SK-N-SH treated with all-trans-retinoic acid at 6 μM for 48 hours (cell line): Measurements from ENCODE around the gene TMEM151A.

ENCODE experiments used
- ATAC-seq: fragments of 200-7000 bp; cut with Tn5 transposase; 3 replicates; pipeline ENCODE4 v1.9.1; 2020; ENCODE audit warnings: mild to moderate bottlenecking, moderate library complexity
- ARNTL ChIP-seq: fragments of 450-650 bp; formaldehyde crosslinking; IDR thresholded peaks from 2 replicates; pipeline ENCODE4 v1.5.0; 2020; ENCODE audit warnings: low read depth, mild to moderate bottlenecking, moderate library complexity, borderline replicate concordance
- BACH2 ChIP-seq: fragments of 250-450 bp; sonication (Bioruptor Pico); IDR thresholded peaks from 2 replicates; pipeline ENCODE4 v1.9.0; 2021; ENCODE audit warnings: mild to moderate bottlenecking, borderline replicate concordance
- CSDC2 ChIP-seq: fragments of 250-450 bp; sonication (Bioruptor Pico); IDR thresholded peaks from 2 replicates; pipeline ENCODE4 v1.5.0; 2020; ENCODE audit warnings: mild to moderate bottlenecking, moderate library complexity
- ESRRG ChIP-seq: fragments of 250-450 bp; sonication (Bioruptor Pico); IDR thresholded peaks from 2 replicates; pipeline ENCODE4 v1.6.1; 2021; ENCODE audit warnings: mild to moderate bottlenecking
- GLIS3 ChIP-seq: fragments of 250-450 bp; sonication (Bioruptor Pico); IDR thresholded peaks from 2 replicates; pipeline ENCODE4 v1.5.0; 2020; ENCODE audit warnings: mild to moderate bottlenecking, moderate library complexity
- ISL1 ChIP-seq: fragments of 250-450 bp; sonication (Bioruptor Pico); IDR thresholded peaks from 2 replicates; pipeline ENCODE4 v2.1.2; 2022; ENCODE audit warnings: mild to moderate bottlenecking, moderate library complexity
- OSR1 ChIP-seq: fragments of 250-450 bp; sonication (Bioruptor Pico); IDR thresholded peaks from 2 replicates; pipeline ENCODE4 v1.8.0; 2022; ENCODE audit warnings: moderate library complexity, mild to moderate bottlenecking, inconsistent platforms
- PPARA ChIP-seq: fragments of 250-450 bp; sonication (Bioruptor Pico); IDR thresholded peaks from 2 replicates; pipeline ENCODE4 v1.5.0; 2020; ENCODE audit warnings: mild to moderate bottlenecking, borderline replicate concordance
- RARB ChIP-seq: fragments of 250-450 bp; sonication (Bioruptor Pico); IDR thresholded peaks from 2 replicates; pipeline ENCODE4 v1.8.0; 2021; ENCODE audit warnings: mild to moderate bottlenecking, moderate library complexity
- SNAI2 ChIP-seq: fragments of 250-450 bp; sonication (Bioruptor Pico); IDR thresholded peaks from 2 replicates; pipeline ENCODE4 v1.5.0; 2020; ENCODE audit warnings: mild to moderate bottlenecking, moderate library complexity
- TCF4 ChIP-seq: fragments of 250-450 bp; sonication (Bioruptor Pico); IDR thresholded peaks from 2 replicates; pipeline ENCODE4 v1.8.0; 2021; ENCODE audit warnings: mild to moderate bottlenecking, moderate library complexity, borderline replicate concordance
- ZC3H10 ChIP-seq: fragments of 250-450 bp; sonication (Bioruptor Pico); IDR thresholded peaks from 2 replicates; pipeline ENCODE4 v1.5.1; 2021; ENCODE audit warnings: mild to moderate bottlenecking, moderate library complexity
- ZFP3 ChIP-seq: fragments of 250-450 bp; sonication (Bioruptor Pico); IDR thresholded peaks from 2 replicates; pipeline ENCODE4 v1.5.0; 2020; ENCODE audit warnings: mild to moderate bottlenecking, moderate library complexity
- ZFP30 ChIP-seq: fragments of 450-650 bp; formaldehyde crosslinking; IDR thresholded peaks from 2 replicates; pipeline ENCODE4 v1.5.0; 2022; ENCODE audit warnings: mild to moderate bottlenecking, moderate library complexity
- ZNF565 ChIP-seq: fragments of 450-650 bp; formaldehyde crosslinking; conservative IDR thresholded peaks from 2 replicates; pipeline ENCODE4 v1.5.0; 2020; ENCODE audit warnings: low read depth, mild to moderate bottlenecking, moderate library complexity
- ZNF70 ChIP-seq: fragments of 450-650 bp; formaldehyde crosslinking; IDR thresholded peaks from 2 replicates; pipeline ENCODE4 v1.5.0; 2020; ENCODE audit warnings: mild to moderate bottlenecking, moderate library complexity
- ZNF8 ChIP-seq: fragments of 450-650 bp; formaldehyde crosslinking; IDR thresholded peaks from 2 replicates; pipeline ENCODE4 v1.5.0; 2020; ENCODE audit warnings: mild to moderate bottlenecking, moderate library complexity
- TF ChIP-seq, protein P1 (sequence below): fragments of 250-450 bp; sonication (Bioruptor Pico); IDR thresholded peaks from 2 replicates; pipeline ENCODE4 v1.8.0; 2020; ENCODE audit warnings: mild to moderate bottlenecking, moderate library complexity, borderline replicate concordance
- TF ChIP-seq, protein P2 (sequence below): fragments of 250-450 bp; sonication (Bioruptor Pico); IDR thresholded peaks from 2 replicates; pipeline ENCODE4 v1.8.0; 2021; ENCODE audit warnings: low read depth, mild to moderate bottlenecking, moderate library complexity, borderline replicate concordance
- TF ChIP-seq, protein P3 (sequence below): fragments of 250-450 bp; sonication (Bioruptor Pico); IDR thresholded peaks from 2 replicates; pipeline ENCODE4 v1.5.1; 2020; ENCODE audit warnings: low read depth, mild to moderate bottlenecking, moderate library complexity

The TMEM151A gene

DNA sequence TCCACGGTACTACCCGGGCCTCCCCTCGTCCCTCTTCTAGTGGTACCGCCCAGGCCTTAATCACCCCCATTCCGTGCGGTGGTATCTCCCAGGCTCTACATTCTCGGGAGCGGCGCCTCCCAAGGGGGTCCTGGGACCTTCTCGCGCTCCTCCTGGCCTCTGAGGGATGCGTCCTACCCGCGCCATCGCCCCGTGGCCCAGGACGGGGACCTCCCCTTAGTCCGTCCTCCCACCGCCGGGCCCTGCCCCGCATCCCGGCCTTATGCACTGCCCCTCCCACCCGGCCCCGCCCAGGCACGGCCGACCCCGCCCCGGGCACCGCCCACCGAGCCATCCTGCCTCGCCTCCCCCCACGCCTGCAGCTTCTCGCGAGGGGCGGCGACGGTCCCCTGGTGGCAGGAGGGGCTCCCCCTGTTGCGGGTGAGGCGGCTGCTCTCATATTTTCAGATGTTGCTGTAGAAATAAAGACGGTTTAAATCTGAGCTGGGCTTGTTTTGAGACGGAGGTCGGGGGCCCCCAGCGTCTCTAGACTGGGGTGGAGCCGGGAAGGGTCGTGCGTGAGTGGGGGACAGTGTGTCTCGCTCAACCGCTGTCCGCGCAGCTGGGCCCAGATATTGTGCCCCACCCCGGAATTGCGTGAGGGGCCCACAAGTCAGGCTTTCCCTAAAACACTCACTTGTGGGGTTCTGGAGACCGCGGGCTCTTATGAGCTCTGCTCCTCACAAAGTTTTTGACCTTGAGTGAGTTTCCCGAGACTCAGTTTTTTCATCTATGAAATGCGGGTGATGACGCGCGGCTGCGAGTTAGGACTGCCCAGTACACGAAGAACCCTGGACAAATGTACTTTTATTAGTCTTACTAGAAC, 24.1 kb upstream of the TMEM151A start:
- peak; percentile 80 for ATAC-seq
- TF ChIP-seq, protein P1, sequence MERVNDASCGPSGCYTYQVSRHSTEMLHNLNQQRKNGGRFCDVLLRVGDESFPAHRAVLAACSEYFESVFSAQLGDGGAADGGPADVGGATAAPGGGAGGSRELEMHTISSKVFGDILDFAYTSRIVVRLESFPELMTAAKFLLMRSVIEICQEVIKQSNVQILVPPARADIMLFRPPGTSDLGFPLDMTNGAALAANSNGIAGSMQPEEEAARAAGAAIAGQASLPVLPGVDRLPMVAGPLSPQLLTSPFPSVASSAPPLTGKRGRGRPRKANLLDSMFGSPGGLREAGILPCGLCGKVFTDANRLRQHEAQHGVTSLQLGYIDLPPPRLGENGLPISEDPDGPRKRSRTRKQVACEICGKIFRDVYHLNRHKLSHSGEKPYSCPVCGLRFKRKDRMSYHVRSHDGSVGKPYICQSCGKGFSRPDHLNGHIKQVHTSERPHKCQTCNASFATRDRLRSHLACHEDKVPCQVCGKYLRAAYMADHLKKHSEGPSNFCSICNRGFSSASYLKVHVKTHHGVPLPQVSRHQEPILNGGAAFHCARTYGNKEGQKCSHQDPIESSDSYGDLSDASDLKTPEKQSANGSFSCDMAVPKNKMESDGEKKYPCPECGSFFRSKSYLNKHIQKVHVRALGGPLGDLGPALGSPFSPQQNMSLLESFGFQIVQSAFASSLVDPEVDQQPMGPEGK (CRISPR knock-in tag), result no peak
- TF ChIP-seq, all 23 proteins: peak for 0

DNA sequence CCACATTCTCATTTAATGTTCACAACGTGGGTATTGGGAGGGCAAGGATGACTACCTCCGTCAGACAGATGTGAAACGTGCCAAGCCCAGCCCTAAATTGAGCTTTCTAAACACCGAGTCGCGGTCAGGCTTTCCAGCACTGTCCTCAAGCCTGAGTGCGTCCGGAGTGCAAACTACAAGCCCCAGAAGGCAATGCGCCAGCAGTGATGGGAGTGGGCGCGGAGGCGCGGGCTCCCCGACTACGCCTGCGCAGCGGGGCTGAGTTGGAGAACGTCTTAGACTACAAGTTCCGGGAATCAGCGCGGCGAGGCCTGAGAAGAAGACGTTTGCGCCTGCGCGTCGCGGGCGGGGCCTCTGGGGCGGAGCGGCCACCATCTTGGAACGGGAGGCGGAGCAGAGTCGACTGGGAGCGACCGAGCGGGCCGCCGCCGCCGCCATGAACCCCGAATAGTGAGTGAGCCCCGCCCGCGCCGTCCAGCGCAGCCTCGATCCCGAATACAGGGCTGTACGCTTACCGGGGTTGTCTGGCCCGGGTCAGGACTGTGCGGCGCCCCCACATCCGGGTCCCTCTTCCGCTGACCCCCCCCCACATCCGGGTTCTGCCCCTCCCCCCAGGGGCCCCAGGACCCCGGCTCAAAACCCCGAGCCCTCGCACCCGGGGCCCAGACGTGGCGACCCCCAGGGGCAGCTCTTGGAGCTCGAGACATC, 23.3 kb upstream of the TMEM151A start, which contains the start of gene RAB1B:
RAB1B (plus strand) TSS at position 396 of the 708 bp plus-strand sequence; CDS start at position 437, 41 bp downstream.
- TF ChIP-seq ARNTL (CRISPR knock-in tag) (no peak), ZFP3 (CRISPR knock-in tag) (no peak), PPARA (CRISPR knock-in tag) (no peak), SNAI2 (CRISPR knock-in tag) (no peak), ISL1 (CRISPR knock-in tag) (no peak), RARB (CRISPR knock-in tag) (no peak), ESRRG (CRISPR knock-in tag) (no peak), ZNF70 (CRISPR knock-in tag) (no peak), TCF4 (CRISPR knock-in tag) (no peak), ZFP30 (CRISPR knock-in tag) (no peak), CSDC2 (CRISPR knock-in tag) (no peak), ZC3H10 (CRISPR knock-in tag) (no peak), GLIS3 (CRISPR knock-in tag) (no peak), BACH2 (CRISPR knock-in tag) (no peak), OSR1 (CRISPR knock-in tag) (no peak), ZNF8 (CRISPR knock-in tag) (no peak), ZNF565 (no peak)
- TF ChIP-seq, protein P2, sequence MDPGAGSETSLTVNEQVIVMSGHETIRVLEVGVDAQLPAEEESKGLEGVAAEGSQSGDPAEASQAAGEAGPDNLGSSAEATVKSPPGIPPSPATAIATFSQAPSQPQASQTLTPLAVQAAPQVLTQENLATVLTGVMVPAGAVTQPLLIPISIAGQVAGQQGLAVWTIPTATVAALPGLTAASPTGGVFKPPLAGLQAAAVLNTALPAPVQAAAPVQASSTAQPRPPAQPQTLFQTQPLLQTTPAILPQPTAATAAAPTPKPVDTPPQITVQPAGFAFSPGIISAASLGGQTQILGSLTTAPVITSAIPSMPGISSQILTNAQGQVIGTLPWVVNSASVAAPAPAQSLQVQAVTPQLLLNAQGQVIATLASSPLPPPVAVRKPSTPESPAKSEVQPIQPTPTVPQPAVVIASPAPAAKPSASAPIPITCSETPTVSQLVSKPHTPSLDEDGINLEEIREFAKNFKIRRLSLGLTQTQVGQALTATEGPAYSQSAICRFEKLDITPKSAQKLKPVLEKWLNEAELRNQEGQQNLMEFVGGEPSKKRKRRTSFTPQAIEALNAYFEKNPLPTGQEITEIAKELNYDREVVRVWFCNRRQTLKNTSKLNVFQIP (CRISPR knock-in tag), result no peak
- TF ChIP-seq, protein P1 (CRISPR knock-in tag), result no peak
- TF ChIP-seq, protein P3, sequence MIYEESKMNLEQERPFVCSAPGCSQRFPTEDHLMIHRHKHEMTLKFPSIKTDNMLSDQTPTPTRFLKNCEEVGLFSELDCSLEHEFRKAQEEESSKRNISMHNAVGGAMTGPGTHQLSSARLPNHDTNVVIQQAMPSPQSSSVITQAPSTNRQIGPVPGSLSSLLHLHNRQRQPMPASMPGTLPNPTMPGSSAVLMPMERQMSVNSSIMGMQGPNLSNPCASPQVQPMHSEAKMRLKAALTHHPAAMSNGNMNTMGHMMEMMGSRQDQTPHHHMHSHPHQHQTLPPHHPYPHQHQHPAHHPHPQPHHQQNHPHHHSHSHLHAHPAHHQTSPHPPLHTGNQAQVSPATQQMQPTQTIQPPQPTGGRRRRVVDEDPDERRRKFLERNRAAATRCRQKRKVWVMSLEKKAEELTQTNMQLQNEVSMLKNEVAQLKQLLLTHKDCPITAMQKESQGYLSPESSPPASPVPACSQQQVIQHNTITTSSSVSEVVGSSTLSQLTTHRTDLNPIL (CRISPR knock-in tag), result no peak

DNA sequence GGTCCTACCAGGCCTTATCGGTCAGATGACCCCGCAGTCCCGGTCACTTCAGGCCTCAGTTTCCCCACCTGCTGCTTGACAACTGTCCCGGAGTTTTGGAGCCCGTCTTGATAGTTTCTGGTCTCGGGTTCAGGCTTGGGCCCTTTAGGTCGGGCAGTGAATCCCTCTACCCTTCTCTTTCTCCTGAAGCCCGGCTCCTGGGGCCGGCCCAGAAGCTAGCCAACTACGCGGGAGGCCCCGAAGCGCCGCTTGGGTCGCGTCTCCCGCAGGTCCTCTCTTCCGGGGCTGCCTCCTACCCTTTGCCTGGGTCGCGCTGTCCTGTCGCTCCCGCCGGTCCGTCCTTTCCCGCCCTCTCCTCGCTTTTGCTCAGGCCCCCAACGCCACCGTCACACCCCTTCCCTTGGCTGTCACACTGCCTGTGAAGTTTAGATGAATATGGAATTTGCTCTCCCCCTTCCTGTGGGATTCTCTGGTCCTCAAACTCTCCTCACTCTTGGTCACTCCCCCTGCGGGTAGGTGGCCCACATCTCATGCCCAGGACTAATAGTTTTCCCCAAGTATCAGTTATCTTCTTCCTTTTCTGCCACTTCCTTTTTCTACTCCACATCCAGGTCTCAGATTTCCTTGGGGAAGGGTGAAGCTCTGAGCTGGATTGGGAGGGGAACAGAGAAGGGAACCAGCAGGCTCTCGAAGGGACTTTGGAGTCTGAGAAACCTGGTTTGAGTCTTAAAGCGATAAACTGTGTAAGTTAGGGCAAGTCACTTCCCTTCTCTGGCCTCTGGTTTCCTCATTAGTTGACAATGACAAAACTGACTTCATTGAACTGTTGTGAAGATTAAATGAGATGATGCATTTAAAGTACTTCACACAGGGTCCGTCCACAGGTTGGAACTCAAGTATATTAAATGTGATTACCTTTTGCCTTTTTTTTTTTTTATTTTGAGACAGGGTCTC, 22.5 kb upstream of the TMEM151A start:
- TF ChIP-seq ZFP3 (CRISPR knock-in tag) (no peak), CSDC2 (CRISPR knock-in tag) (no peak), ZC3H10 (CRISPR knock-in tag) (no peak), ZFP30 (CRISPR knock-in tag) (no peak), ARNTL (CRISPR knock-in tag) (no peak)
- TF ChIP-seq, protein P2 (CRISPR knock-in tag), result no peak
- TF ChIP-seq, protein P1 (CRISPR knock-in tag), result no peak
- 0 out of 3 replicates have a peak, but pooled peaks have one; percentile 1 for ATAC-seq

More for the DNA sequence above, 23.3 kb upstream of the TMEM151A start, which contains the start of gene RAB1B:
- ATAC-seq, result peak; percentile 82
